Endothelial cell of umbilical vein (primary cell): ENCODE results near the gene TUT7. TPM values are rescaled to one million over a fixed set of nuclear protein-coding genes. Genes with fewer than 3 reads are reported as not detected.

Experiments
- BruUV-seq: library from RNA; stranded (reverse); fragments of 400-500 nt; replicated peaks from 2 replicates; lab custom pipeline; 2021; lab: Mats Ljungman, UMichigan
- CTCF ChIA-PET: fragments of 300-600, 350-600 bp; sonication (Branson Sonifier 250); formaldehyde crosslinking; loops from one replicate; lab custom pipeline; 2021; ENCODE audit warnings: antibody characterized with exemption, inconsistent platforms; lab: Charles Lee
- POLR2A ChIA-PET: fragments of 300-600, 350-600 bp; sonication (Branson Sonifier 250); formaldehyde crosslinking; loops from one replicate; lab custom pipeline; 2021; ENCODE audit warnings: antibody characterized with exemption, inconsistent platforms; lab: Charles Lee
- DNase-seq: peaks from one replicate; pipeline ENCODE4 v3.0.0-alpha.2; 2011; ENCODE audit warnings: low read depth, low spot score
- FAIRE-seq: peaks from 2 replicates; lab custom pipeline; 2011; peaks lifted over from hg19 to GRCh38; lab: Jason Lieb, UNC
- H2AFZ ChIP-seq: 2 replicates; pipeline ENCODE4 v1.6.0; 2012; ENCODE audit warnings: low read depth, low read length, control low read depth, inconsistent platforms
- H3K27ac ChIP-seq: 2 replicates; pipeline ENCODE4 v1.5.1; 2011; ENCODE audit warnings: low read depth, mild to moderate bottlenecking, control low read depth, low read length, moderate library complexity; ENCODE audit not compliant: insufficient read depth
- H3K27me3 ChIP-seq, 2 experiments: 2 replicates each; pipeline versions ENCODE4 v1.6.0 to v1.6.1; 2011; ENCODE audit warnings: low read length in 2 of 2, mixed read lengths in 1 of 2; ENCODE audit not compliant: control insufficient read depth in 2 of 2, insufficient read depth in 2 of 2
- H3K36me3 ChIP-seq, 2 experiments: 2 replicates in 1 of 2; 3 replicates in 1 of 2; pipeline ENCODE4 v1.5.1; 2011; ENCODE audit warnings: low read length in 2 of 2, mild to moderate bottlenecking in 1 of 2, moderate library complexity in 1 of 2; ENCODE audit not compliant: control insufficient read depth in 2 of 2, insufficient read depth in 2 of 2; ENCODE audit errors: extremely low read depth in 1 of 2
- H3K4me1 ChIP-seq: 3 replicates; pipeline ENCODE4 v1.5.1; 2011; ENCODE audit warnings: mild to moderate bottlenecking, low read length; ENCODE audit not compliant: control insufficient read depth, insufficient read depth; ENCODE audit errors: extremely low read depth
- H3K4me2 ChIP-seq: 2 replicates; pipeline ENCODE4 v1.6.1; 2011; ENCODE audit warnings: low read length, control low read depth, mixed read lengths; ENCODE audit not compliant: insufficient read depth
- H3K4me3 ChIP-seq, 3 experiments: fragments of 200-600 bp in 1 of 3; sonication (generic), shearing (Covaris generic) in 1 of 3; replicated peaks in 1 of 3; 2 replicates each; pipeline ENCODE4 v1.5.1; 2011 to 2016; ENCODE audit warnings: control low read depth in 3 of 3, low read length in 3 of 3, mild to moderate bottlenecking in 2 of 3, inconsistent platforms in 1 of 3, low read depth in 1 of 3, moderate library complexity in 1 of 3; ENCODE audit not compliant: insufficient read depth in 1 of 3
- H3K79me2 ChIP-seq: 2 replicates; pipeline ENCODE4 v1.6.0; 2012; ENCODE audit warnings: low read length, inconsistent platforms; ENCODE audit not compliant: control insufficient read depth, insufficient read depth
- H3K9ac ChIP-seq: replicated peaks from 2 replicates; pipeline ENCODE3; 2011; ENCODE audit warnings: low read length, control low read depth; ENCODE audit not compliant: insufficient read depth; ENCODE audit errors: extremely low read depth
- H3K9me1 ChIP-seq: replicated peaks from 3 replicates; pipeline ENCODE4 v1.6.0; 2011; ENCODE audit warnings: mild to moderate bottlenecking, low read length; ENCODE audit not compliant: control insufficient read depth, insufficient read depth; ENCODE audit errors: extremely low read depth
- H3K9me3 ChIP-seq: replicated peaks from 2 replicates; pipeline ENCODE4 v1.5.1; 2012; ENCODE audit warnings: low read length, inconsistent platforms; ENCODE audit not compliant: control insufficient read depth, insufficient read depth
- H4K20me1 ChIP-seq: replicated peaks from 2 replicates; pipeline ENCODE3; 2011; ENCODE audit warnings: mild to moderate bottlenecking, low read length; ENCODE audit not compliant: control insufficient read depth, insufficient read depth; ENCODE audit errors: extremely low read depth
- CTCF ChIP-seq, 2 donors: IDR thresholded peaks; 1 replicate in 1 of 2; 2 replicates in 1 of 2; pipeline ENCODE4 v1.5.1; 2011; ENCODE audit warnings: low read length in 2 of 2, mild to moderate bottlenecking in 2 of 2, moderate library complexity in 2 of 2, control low read depth in 1 of 2, inconsistent platforms in 1 of 2, low read depth in 1 of 2; ENCODE audit not compliant: insufficient read depth in 1 of 2; ENCODE audit errors: extremely low read depth in 1 of 2
- EZH2 ChIP-seq: IDR thresholded peaks from 2 replicates; pipeline ENCODE4 v1.6.1; 2012; ENCODE audit warnings: borderline replicate concordance, low read depth, mild to moderate bottlenecking, moderate library complexity, low read length, inconsistent platforms; ENCODE audit not compliant: severe bottlenecking
- FOS ChIP-seq: IDR thresholded peaks from 2 replicates; pipeline ENCODE4 v1.6.1; 2011; ENCODE audit warnings: mild to moderate bottlenecking, low read length, moderate library complexity, borderline replicate concordance; ENCODE audit not compliant: insufficient read depth
- GATA2 ChIP-seq: IDR thresholded peaks from 2 replicates; pipeline ENCODE4 v1.7.0; 2011; ENCODE audit warnings: low read depth, mild to moderate bottlenecking, moderate library complexity, mixed read lengths, low read length; ENCODE audit not compliant: insufficient read length, insufficient read depth
- JUN ChIP-seq: IDR thresholded peaks from 2 replicates; pipeline ENCODE4 v1.6.1; 2011; ENCODE audit warnings: borderline replicate concordance, low read depth; ENCODE audit not compliant: insufficient read length, insufficient read depth
- MYC ChIP-seq: IDR thresholded peaks from one replicate; pipeline ENCODE4 v1.6.1; 2011; ENCODE audit warnings: mild to moderate bottlenecking, low read depth, low read length
- POLR2A ChIP-seq: IDR thresholded peaks from 2 replicates; pipeline ENCODE4 v1.6.1; 2012; ENCODE audit warnings: low read depth, mild to moderate bottlenecking, control low read depth, low read length
- POLR2AphosphoS5 ChIP-seq: IDR thresholded peaks from 2 replicates; pipeline ENCODE4 v1.6.1; 2012; ENCODE audit warnings: low read depth, mild to moderate bottlenecking, control low read depth, low read length, moderate library complexity; ENCODE audit not compliant: insufficient read depth
- dilution Hi-C: fragments of 300-500 bp; cut with MboI; formaldehyde crosslinking; loops from one replicate; pipeline ENCODE4 v1.15.0; 2019; ENCODE audit warnings: low sequenced_read_pairs; ENCODE audit not compliant: extremely low pct_ligation_motif_present
- intact Hi-C: fragments of 100-400 bp; cut with micrococcal nuclease; formaldehyde crosslinking; loops from one replicate; pipeline ENCODE4 v1.10.0; 2022
- polyA plus RNA-seq, 4 experiments: library from polyadenylated mRNA; depleted of rRNA in 3 of 4; stranded (reverse) in 3 of 4; unstranded in 1 of 4; fragments of >200 nt; gene quantifications; 2 replicates each; pipeline versions ENCODE4 v1.2.1 to v1.2.3, GENCODE V29; 2011 to 2012; ENCODE audit warnings: missing spikeins in 1 of 4
- total RNA-seq: library from RNA; stranded (reverse); gene quantifications from 2 replicates; pipeline ENCODE4 v1.2.3, GENCODE V29; 2021
- TF ChIP-seq, protein P1 (sequence below): IDR thresholded peaks from 2 replicates; pipeline ENCODE4 v1.6.1; 2011; ENCODE audit not compliant: insufficient read depth, insufficient read length

TUT7 gene
- total and polyA plus RNA-seq, 2 donors (not counting 3 experiments of a cell fraction or from before 2014, with no cell fraction given), result 5.1 to 19.0 TPM

DNA sequence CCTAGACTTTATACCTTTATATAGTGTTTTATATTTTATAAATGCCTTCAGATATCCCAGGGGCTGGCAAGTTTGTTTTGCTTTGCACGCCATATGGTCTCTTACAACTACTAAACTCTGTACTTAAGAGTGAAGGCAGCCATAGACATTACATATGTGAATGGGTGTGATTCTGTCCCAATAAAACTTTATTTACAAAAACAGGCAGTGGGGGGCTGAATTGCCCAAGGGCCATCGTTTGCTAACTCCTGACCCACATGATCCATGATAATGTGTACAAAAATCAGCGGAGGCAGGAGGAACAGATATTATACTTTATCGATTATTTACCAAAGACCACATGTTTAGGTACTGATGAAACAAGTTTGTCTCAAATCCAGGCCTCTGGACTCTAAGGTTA lies 36.0 kb downstream of the TUT7 start:
- DNase-seq (no peak), FAIRE-seq (no peak)
- Histone ChIP-seq H3K4me2 (no peak overlapping the region), H3K27ac (no peak overlapping the region), H3K4me1 (peaks cover 5% of the 10 kb centered on the region), H3K27me3 (no peaks in the 10 kb centered on the region), H4K20me1 (no peaks in the 10 kb centered on the region), H3K4me3 (no peak overlapping the region), H3K9me1 (no peaks in the 10 kb centered on the region), H2AFZ (no peak overlapping the region), H3K9me3 (no peaks in the 10 kb centered on the region), H3K36me3 (peaks cover 16 to 22% of the 10 kb centered on the region in 2 experiments), H3K9ac (no peak overlapping the region), H3K79me2 (no peaks in the 10 kb centered on the region)
- no peak for TF ChIP-seq POLR2A
- TF ChIP-seq MYC, result no peak
- TF ChIP-seq, protein P1, sequence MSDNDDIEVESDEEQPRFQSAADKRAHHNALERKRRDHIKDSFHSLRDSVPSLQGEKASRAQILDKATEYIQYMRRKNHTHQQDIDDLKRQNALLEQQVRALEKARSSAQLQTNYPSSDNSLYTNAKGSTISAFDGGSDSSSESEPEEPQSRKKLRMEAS, result no peak
- no peak for TF ChIP-seq JUN
- no peak for TF ChIP-seq CTCF (IDR thresholded peaks at IDR 0.05; ENCODE audit: extremely low read depth in 1 of 2, insufficient read depth in 1 of 2, low read depth in 1 of 2, low read length in 2 of 2)
- no peak for TF ChIP-seq GATA2
- TF ChIP-seq FOS, result no peak
- TF ChIP-seq EZH2, result no peak
- TF ChIP-seq POLR2AphosphoS5, result no peak
- ChIA-PET CTCF (no interaction called here), POLR2A (no interaction called here)
- intact Hi-C loops, result no loop called here
- BruUV-seq, result no TSS peak
- dilution Hi-C loops, result no loop called here
